ENCODE results near the gene ASTN1.

The ASTN1 gene

DNA sequence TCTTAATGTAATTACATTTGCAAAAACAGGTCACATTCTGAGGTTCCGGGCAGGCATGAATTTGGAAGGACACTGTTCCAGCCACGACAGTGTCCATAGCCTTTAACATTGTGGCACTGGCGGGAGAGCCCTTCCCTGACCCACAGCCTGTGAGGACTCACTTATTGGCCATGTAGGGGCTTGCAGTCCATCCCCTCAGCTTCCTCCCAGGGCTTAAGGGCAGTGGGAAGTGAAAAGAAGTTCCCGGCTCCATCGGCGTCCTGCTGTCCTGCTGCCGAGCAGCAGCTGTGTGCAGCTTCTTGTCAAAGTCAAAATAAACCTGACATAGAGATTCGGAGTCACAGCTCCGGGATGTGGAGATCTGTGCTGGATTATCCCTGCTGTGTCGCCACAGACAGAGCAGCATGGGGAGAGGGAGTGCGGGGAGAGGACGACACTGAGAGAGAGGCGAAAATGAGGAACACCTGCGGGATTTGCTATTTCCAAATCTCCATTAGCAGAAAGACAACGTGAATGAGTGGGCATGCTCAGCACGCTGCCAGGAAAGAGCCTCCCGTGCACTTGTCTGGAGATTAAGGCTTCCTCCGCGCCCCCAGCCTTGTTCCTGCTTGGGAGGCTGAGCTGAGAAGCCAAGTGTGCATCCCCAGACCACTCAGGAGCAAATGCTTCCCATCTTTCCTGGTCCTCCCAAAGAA is 260.3 kb downstream of the ASTN1 start:
- TF ChIP-seq, protein P1, sequence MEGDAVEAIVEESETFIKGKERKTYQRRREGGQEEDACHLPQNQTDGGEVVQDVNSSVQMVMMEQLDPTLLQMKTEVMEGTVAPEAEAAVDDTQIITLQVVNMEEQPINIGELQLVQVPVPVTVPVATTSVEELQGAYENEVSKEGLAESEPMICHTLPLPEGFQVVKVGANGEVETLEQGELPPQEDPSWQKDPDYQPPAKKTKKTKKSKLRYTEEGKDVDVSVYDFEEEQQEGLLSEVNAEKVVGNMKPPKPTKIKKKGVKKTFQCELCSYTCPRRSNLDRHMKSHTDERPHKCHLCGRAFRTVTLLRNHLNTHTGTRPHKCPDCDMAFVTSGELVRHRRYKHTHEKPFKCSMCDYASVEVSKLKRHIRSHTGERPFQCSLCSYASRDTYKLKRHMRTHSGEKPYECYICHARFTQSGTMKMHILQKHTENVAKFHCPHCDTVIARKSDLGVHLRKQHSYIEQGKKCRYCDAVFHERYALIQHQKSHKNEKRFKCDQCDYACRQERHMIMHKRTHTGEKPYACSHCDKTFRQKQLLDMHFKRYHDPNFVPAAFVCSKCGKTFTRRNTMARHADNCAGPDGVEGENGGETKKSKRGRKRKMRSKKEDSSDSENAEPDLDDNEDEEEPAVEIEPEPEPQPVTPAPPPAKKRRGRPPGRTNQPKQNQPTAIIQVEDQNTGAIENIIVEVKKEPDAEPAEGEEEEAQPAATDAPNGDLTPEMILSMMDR (IDR thresholded peaks at IDR 0.05): no peak
- H3K36me3 ChIP-seq: no peaks in the 10 kb centered on the region
- no peak overlapping the region for H3K27ac ChIP-seq
- no peak overlapping the region for H3K4me3 ChIP-seq
- no peaks in the 10 kb centered on the region for H3K4me1 ChIP-seq
- no peaks in the 10 kb centered on the region for H3K9me3 ChIP-seq
- intact Hi-C loops (cut with DNase I; ENCODE audit: low total_unique reads): no loop called here
- peaks cover 0 to 28% of the 10 kb centered on the region in 2 donors for H3K27me3 ChIP-seq
- DNase-seq: no peak

DNA sequence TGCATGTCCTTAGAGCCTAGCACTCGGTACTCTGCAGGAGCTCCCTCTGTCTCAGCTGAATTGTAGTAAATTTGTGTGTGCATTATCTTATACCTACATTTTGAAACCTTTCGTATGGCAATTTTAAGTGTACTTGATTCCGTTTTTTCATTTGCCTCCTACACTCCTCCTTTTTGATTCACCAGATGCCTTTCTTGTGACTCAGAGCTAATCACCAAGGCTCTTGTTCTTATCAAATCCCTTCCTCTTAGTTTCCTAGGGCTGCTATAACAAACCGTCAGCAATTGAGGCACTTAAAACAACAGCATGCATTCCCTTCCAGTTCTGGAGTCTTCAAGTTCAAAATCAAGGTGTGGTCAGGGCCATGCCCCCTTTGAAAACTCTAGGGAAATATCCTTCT is 261.0 kb downstream of the ASTN1 start:
- Histone ChIP-seq H3K36me3 (no peaks in the 10 kb centered on the region), H3K27ac (no peak overlapping the region), H3K4me1 (no peaks in the 10 kb centered on the region), H3K4me3 (no peak overlapping the region), H3K9me3 (no peaks in the 10 kb centered on the region), H3K27me3 (peaks cover 0 to 28% of the 10 kb centered on the region in 2 donors)
- intact Hi-C loops (cut with DNase I; ENCODE audit: low total_unique reads): no loop called here
- DNase-seq: no peak
- TF ChIP-seq, protein P1 (IDR thresholded peaks at IDR 0.05): no peak

DNA sequence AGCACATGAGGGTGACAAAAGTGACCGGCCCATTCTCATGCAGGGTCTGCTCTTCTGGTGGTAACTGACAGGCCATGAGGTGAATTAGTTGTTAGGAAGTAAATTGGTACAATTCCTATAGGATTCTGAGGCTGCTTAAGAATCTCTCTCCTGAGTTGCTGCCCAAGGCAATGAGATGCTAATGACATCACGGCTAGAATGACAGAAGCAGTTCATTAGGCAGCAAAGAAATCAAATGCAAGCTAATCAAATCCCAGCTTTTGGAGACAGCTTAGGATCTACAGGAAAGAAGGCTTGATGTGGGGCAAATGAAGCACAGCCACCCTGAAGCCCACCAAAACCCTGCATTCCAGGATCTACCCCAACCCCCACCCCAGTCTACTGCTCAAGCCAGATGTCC is 265.2 kb downstream of the ASTN1 start:
- no peak for DNase-seq
- Histone ChIP-seq H3K4me3 (no peak overlapping the region), H3K27ac (no peak overlapping the region), H3K9me3 (no peaks in the 10 kb centered on the region), H3K4me1 (peaks cover 0 to 9% (median 1%) of the 10 kb centered on the region in 4 donors), H3K27me3 (peaks cover 0 to 36% of the 10 kb centered on the region in 2 donors), H3K36me3 (no peaks in the 10 kb centered on the region)
- intact Hi-C loops (cut with DNase I; ENCODE audit: low total_unique reads): loop anchor here (2.0 to 5.0 kb wide), 2 partner anchors 283 to 883 kb away; no protein-coding TSS in a partner anchor
- TF ChIP-seq, protein P1 (IDR thresholded peaks at IDR 0.05): no peak

DNA sequence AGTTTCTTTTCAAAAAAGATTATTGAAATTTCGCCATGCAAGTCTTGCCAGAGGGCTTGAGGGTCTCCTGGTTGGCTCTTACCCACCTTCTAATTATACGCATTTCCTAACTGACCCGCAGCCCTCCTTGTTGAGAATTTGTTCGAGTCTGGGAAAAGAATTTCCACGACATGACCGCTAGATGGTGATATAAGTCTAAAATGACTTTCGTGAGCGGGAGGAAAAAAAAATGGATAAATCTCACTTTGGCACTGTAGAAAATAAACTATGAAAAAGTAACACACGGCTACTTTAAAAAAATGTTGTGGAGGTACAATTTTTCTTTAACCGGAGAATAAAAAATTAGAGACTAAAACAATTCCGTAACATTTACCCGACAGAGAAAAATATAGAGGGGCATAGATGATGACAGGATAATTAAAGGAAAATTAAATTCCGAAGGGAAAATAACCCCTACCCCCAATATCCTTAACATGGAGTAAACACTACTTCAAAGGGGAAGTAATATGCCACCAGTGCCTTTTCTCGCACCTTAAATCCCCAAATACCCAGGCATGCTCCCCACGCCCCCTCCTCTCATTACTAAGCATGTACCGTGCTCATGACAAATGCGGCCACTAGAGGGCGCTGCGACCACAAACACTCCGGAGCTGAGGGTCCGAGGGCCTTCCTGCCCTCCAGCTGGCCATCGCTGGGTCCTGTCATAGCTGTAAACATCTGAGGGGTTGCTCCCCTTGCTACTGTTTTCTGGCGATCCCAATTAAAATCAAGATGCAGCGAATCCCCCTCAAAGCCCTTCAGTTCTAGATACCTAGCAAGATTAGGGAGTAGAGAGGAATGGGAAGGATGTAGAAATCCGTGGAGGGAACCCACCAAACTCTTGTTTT is 266.9 kb downstream of the ASTN1 start:
- peak in 1 of 2 donors; percentile 47 for DNase-seq
- H3K4me1 ChIP-seq: peaks cover 0 to 9% (median 1%) of the 10 kb centered on the region in 4 donors
- no peaks in the 10 kb centered on the region for H3K36me3 ChIP-seq
- no peak overlapping the region for H3K27ac ChIP-seq
- H3K9me3 ChIP-seq: no peaks in the 10 kb centered on the region
- H3K4me3 ChIP-seq: peak overlapping the region in 1 of 2 donors; percentile 19
- intact Hi-C loops (cut with DNase I; ENCODE audit: low total_unique reads): loop anchor here (2.0 to 5.0 kb wide), 2 partner anchors 285 to 885 kb away; no protein-coding TSS in a partner anchor
- TF ChIP-seq, protein P1 (IDR thresholded peaks at IDR 0.05): peak; percentile 51 to 59
- peaks cover 0 to 26% of the 10 kb centered on the region in 2 donors for H3K27me3 ChIP-seq

DNA sequence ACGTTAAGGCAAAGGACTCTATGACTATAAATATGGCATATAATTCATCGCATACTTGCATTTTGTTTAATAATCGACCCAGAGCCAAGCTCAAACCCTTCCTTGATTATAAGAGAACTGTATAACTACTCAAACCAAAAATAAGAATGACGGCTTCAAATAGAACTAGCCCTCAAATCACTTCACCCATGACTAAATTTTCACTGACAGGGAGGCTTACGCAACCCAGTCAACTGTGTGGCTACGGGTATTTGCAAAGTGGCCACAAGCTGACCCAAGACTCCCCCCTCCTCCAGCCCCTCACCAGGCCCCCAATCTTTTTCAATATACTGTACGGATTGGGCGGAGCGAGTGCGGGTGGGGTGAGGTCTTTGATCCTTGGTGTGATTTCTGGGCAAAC is 268.3 kb downstream of the ASTN1 start:
- H3K27me3 ChIP-seq: peaks cover 0 to 20% of the 10 kb centered on the region in 2 donors
- H3K4me1 ChIP-seq: peaks cover 0 to 9% (median 1%) of the 10 kb centered on the region in 4 donors
- DNase-seq: no peak
- no peaks in the 10 kb centered on the region for H3K9me3 ChIP-seq
- intact Hi-C loops (cut with DNase I; ENCODE audit: low total_unique reads): loop anchor here (5.0 kb wide), 1 partner anchor 886 kb away; no protein-coding TSS in a partner anchor
- no peak overlapping the region for H3K4me3 ChIP-seq
- no peak overlapping the region for H3K27ac ChIP-seq
- no peaks in the 10 kb centered on the region for H3K36me3 ChIP-seq
- TF ChIP-seq, protein P1 (IDR thresholded peaks at IDR 0.05): no peak
